HG02610 (cell line): ENCODE data around the gene CDC40.
"Not testable (repeated sequence)": the region's sequence is repeated elsewhere in the genome, so short reads cannot be mapped to it uniquely, and the experiment has no call there.

ENCODE experiments used
- ATAC-seq: cut with Tn5 transposase; IDR thresholded peaks from one replicate; pipeline ENCODE4 v1.9.1; 2021; ENCODE audit warnings: mild to moderate bottlenecking, moderate library complexity; ENCODE audit not compliant: unreplicated experiment

The CDC40 gene

DNA sequence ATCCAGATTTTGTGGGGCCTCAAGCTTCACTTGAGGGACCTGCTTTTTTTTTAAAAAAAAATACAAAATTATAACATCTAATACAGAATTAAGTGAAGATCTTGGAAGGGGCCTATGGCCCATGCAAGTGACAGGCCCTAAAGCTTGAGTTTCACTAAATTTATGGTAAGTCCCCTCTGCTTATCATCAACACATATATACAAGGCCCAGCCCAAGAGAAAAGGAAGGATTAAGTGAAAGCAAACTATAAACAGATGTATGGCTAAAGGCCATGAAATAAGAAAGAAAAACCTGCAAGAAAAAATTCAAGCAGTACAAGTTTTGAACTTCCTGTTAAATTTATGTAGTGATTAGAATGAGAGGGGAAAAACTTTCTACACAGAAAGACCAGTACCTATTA is 86.8 kb downstream of the CDC40 start:
- ATAC-seq, result no peak

DNA sequence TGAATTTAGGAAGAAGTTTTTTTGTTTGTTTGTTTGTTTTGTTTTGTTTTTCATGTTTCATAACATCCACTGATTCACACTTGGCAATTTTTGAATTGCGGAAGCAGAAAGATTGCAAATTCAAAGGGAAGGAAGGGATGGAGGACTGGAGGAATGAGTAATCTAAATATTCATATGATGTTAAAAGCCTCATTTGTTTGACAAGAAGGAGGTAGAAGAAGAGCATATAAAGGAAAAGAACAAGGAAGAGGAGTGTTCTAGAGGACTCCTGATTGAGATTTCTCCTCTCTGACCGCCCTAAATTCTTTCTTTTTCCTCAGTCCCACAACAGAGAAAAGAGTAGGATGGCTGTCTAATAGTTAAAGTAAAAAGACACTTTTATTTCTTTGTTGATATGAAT is 89.4 kb downstream of the CDC40 start:
- ATAC-seq, result no peak

DNA sequence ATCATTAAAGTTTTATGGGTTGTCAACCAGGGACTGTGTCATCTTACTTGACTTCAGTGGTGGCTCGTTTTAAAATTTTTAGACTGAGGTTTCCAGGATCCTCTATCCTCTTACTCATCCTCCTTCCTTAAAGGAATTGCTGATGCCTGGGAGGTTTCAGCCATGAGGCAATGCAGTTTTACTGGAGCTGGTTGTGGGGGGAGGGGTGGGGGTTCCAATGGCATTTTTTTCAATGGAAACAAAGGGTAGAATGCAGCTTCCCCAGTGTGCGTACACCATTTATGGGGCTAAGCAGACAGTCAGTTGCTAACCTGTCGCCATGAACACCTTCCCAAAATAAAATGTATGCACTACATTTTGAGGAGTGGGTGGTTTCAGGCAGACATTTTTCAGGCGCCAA is 89.9 kb downstream of the CDC40 start:
- no peak for ATAC-seq

DNA sequence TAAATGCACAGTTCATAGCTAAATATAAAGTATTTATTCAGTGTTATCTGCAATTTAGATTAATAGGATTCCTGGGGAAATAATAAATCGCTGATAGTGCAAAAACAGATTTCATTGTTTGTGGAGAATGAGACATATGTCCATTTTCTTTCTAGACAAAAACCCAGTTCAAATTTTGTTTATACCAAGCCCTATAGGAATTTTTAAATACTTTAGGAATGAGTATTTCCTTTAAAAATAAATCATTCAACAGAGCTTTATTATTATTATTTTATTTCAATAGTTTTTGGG is 91.5 kb downstream of the CDC40 start:
- no peak for ATAC-seq

DNA sequence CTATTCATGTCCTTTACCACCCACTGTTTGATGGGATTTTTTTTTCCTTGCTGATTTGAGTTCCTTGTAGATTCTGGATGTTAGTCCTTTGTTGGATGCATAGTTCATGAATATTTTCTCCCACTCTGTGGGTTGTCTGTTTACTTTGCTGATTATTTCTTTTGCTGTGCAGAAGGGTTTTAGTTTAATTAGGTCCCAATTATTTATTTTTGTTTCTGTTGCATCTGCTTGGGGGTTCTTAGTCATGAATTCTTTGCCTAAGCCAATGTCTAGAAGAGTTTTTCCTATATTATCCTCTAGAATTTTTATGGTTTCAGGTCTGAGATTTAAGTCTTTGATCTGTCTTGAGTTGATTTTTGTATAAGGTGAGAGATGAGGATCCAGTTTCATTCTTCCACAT is 92.6 kb downstream of the CDC40 start:
- ATAC-seq, result not testable (repeated sequence)

DNA sequence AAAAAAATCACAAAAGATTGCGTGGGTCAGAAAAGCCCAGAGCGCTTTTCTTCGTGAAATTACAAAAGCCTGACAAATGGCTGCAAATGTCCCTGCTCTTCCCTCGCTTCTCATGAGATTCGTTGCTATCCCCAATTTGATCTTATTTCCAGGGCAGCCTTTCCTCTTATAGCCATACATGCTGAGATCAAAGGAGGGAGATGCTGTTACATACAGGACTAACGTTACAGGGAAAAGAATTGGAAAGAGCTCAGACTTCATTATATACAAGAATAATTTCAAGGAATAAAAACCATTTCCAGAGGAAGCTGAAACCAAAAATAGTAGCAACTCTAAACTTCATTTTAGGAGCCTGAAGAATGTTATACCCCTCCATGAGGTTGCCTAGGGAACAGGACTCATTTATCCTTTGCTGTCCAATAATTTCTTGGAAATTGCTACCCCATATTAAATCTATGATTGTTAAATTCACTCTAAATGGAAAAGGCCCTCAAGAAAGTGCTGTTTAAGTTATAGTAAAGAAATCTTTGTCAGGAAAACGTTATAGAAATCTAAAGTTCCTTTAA is 97.0 kb downstream of the CDC40 start:
- no peak for ATAC-seq
